AG09319 (cell line): Measurements from ENCODE around the gene RFC2.

ENCODE experiments used
- DNase-seq: peaks from one replicate; pipeline ENCODE4 v3.0.0-alpha.2; 2010; ENCODE audit warnings: low read depth; ENCODE audit errors: extremely low read depth
- CTCF ChIP-seq: IDR thresholded peaks from 2 replicates; pipeline ENCODE4 v1.5.1; 2011; ENCODE audit warnings: low read depth, mild to moderate bottlenecking, inconsistent platforms, low read length, moderate library complexity

The RFC2 gene

DNA sequence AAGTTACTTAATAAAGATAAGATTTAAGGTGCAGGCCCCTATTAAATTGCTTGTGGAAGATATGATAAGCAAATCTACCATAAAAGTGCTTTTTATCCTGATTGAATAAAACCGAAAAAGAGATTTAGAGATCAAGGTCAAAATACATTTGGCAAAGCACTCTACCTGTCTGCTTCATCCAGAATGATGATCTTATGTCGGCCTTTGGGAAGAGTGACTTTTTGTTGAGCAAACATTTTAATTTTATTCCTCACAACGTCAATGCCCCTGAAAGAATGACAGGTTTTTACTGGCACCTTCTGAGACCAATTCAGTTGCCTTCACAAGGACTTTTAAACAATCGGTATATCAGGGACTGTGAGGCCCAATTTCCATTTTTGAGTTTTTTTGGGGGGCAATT lies 7.7 kb downstream of the RFC2 start:
- TF ChIP-seq CTCF: no peak
- no peak for DNase-seq

- no peak for TF ChIP-seq CTCF
- DNase-seq: no peak
Measured at GRCh38 chr7:74242122-74242443, 12.1 kb downstream of the RFC2 start.

DNA sequence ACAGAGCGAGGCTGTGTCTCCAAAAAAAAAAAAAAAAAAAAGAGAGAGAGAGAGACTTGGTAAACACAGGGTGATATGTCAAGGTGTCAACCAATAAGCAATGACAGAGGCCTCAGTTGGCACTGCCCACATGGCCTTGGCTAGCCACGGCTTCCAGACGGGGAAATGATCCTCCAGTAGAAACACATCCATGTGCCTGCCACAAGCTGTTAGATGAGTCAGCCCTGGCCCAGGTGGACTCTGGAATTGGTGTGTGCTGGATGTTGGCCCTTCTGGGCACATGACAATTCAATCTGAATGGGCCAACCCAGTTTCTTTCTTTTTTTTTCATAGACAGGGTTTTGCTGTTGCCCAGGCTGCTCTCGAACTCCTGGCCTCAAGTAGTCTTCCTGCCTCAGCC lies 13.7 kb downstream of the RFC2 start:
- DNase-seq: no peak

DNA sequence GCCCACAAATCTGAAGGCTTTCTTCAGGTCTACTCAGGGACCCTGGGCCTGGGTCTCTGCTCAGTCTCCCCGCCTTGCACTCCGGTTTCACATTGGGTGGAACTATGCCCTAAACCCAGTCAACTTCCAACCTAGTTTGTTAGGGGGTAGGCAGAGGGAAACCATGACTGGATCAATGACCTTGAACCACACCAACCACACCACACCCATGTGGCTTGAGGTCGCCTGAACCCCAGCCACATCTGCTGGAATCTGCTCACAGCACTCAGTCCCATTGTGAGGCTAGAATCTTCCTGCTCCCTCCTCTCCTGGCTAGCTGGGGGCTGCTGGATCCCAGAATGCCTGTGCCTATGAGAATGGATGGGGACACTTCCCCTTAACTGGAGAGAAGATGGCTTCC lies 17.9 kb downstream of the RFC2 start:
- TF ChIP-seq CTCF: no peak
- no peak for DNase-seq

More for the DNA sequence above, 13.7 kb downstream of the RFC2 start:
- no peak for TF ChIP-seq CTCF

DNA sequence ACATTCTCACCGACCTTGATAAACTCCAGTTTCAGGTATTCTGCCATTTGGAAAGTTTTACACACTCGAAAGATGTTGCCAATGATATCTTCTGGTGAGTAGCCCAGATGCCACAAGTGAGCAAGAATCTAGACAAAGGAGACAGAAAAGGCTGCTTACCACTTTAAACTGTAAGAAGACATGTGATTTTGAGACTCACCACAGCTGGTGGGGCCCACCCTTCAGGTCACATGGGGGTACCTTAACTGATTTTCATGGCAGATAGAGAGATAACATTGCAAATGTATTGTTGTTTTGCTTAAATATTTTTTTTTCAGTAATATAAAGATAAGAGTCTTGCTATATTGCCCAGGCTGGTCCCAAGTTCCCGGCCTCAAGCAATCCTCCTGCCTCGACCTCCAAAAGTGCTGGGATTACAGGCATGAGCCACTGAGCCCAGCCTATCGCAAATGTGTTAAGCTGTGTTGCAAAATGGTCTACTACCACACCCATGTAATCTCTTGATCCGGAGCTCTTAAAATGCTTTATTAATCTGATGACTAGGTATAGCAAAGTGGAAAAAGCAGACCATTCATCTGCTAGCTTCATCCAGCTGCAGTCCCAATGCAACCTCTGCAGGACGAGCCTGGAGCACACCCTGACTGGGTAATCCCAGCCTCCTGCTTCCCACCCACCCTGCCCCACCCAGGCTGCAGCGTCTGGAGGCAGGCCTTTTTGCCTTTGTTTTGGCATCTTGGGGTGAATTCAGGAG lies 18.5 kb downstream of the RFC2 start:
- no peak for TF ChIP-seq CTCF
- no peak for DNase-seq

GRCh38 chr7:74233655-74234285 lies 20.4 kb downstream of the RFC2 start:
- DNase-seq: no peak
- TF ChIP-seq CTCF: no peak

GRCh38 chr7:74231232-74231590 lies 23.0 kb downstream of the RFC2 start:
- DNase-seq: no peak
- TF ChIP-seq CTCF: no peak
